K562 (cell line): ENCODE results near the gene BRME1. TPM values are rescaled to one million over a fixed set of nuclear protein-coding genes. Genes with fewer than 3 reads are reported as not detected.

Experiments used
- HSF4 ChIP-seq: fragments of 250-450 bp; sonication (Bioruptor Pico); IDR thresholded peaks from 2 replicates; pipeline ENCODE4 v2.1.2; 2022; ENCODE audit warnings: mild to moderate bottlenecking, moderate library complexity, borderline replicate concordance
- KAT8 ChIP-seq: fragments of 450-650 bp; IDR thresholded peaks from 2 replicates; pipeline ENCODE4 v1.6.1; 2016; ENCODE audit warnings: low read depth, mild to moderate bottlenecking
- MGA ChIP-seq: fragments of 450-650 bp; IDR thresholded peaks from 2 replicates; pipeline ENCODE4 v1.6.1; 2016; ENCODE audit warnings: mild to moderate bottlenecking, moderate library complexity
- PCBP1 ChIP-seq: fragments of 200-400 bp; formaldehyde crosslinking; IDR thresholded peaks from 2 replicates; pipeline ENCODE4 v1.6.1; 2018; ENCODE audit warnings: mild to moderate bottlenecking, low read depth, low read length; ENCODE audit not compliant: poor library complexity, severe bottlenecking
- PTRF ChIP-seq: fragments of 450-650 bp; IDR thresholded peaks from 2 replicates; pipeline ENCODE4 v1.6.1; 2016; ENCODE audit warnings: mild to moderate bottlenecking, missing genetic modification characterization, missing compliant biosample characterization
- RAD21 ChIP-seq, 2 experiments: fragments of 250-450 bp in 1 of 2; fragments of 450-650 bp in 1 of 2; sonication (Bioruptor Pico) in 1 of 2; formaldehyde crosslinking in 1 of 2; IDR thresholded peaks in 1 of 2; conservative IDR thresholded peaks in 1 of 2; 2 replicates each; pipeline versions ENCODE4 v1.4.0 to v1.8.0; 2020 to 2022; ENCODE audit warnings: mild to moderate bottlenecking in 2 of 2, moderate library complexity in 1 of 2
- SMAD4 ChIP-seq: fragments of 250-450 bp; sonication (Bioruptor Pico); conservative IDR thresholded peaks from 2 replicates; pipeline ENCODE4 v1.8.0; 2021; ENCODE audit warnings: inconsistent platforms, mild to moderate bottlenecking, moderate library complexity
- SMARCB1 ChIP-seq: IDR thresholded peaks from 2 replicates; pipeline ENCODE4 v1.6.1; 2011; ENCODE audit warnings: improper control_type of control experiment, low read depth; ENCODE audit not compliant: insufficient read length
- SPI1 ChIP-seq: IDR thresholded peaks from 2 replicates; pipeline ENCODE4 v1.6.1; 2011; ENCODE audit warnings: low read depth, low read length, control low read depth, borderline replicate concordance
- ZNF592 ChIP-seq: fragments of 450-650 bp; IDR thresholded peaks from 2 replicates; pipeline ENCODE4 v1.6.1; 2017; ENCODE audit warnings: antibody characterized with exemption, mild to moderate bottlenecking
- polyA plus RNA-seq, 8 experiments: library from polyadenylated mRNA; depleted of rRNA in 4 of 8; stranded (reverse) in 5 of 8; unstranded in 3 of 8; fragments of >200 nt; fragmentation: Nextera tagmentation in 2 of 8; fragmentation: Illumina TruSeq in 1 of 8; extraction: Ambion mirVana in 2 of 8; extraction: Trizol in 1 of 8; gene quantifications; 2 replicates each; pipeline versions ENCODE4 v1.2.1 to v1.2.3, GENCODE V29; 2011 to 2014; ENCODE audit warnings: inconsistent platforms in 1 of 8, missing spikeins in 1 of 8
- total RNA-seq, 7 experiments: library from RNA; depleted of rRNA in 6 of 7; stranded (reverse); fragments of >200 nt in 6 of 7; fragmentation: Illumina TruSeq in 2 of 7; extraction: Trizol in 2 of 7; gene quantifications; 2 replicates each; pipeline versions ENCODE4 v1.2.1 to v1.2.3, GENCODE V29; 2011 to 2021; ENCODE audit warnings: low replicate concordance in 1 of 7

The BRME1 gene
- total and polyA plus RNA-seq, 9 of the 15 experiments (the other 6 are each of a cell fraction or from before 2014, with no cell fraction given): 0.75 to 6.1 (median 3.6) TPM

- peak; percentile 95 for TF ChIP-seq ZNF592
- no peak for TF ChIP-seq SMARCB1
- peak; percentile 70; the same call in 1 of the 2 replicates for TF ChIP-seq SMAD4 (CRISPR knock-in tag)
- TF ChIP-seq PCBP1: peak; percentile 81
- no peak for TF ChIP-seq KAT8
- no peak for TF ChIP-seq PTRF (tag)
- TF ChIP-seq MGA: peak; percentile 100
- TF ChIP-seq HSF4 (CRISPR knock-in tag): no peak
- TF ChIP-seq SPI1: peak; percentile 80
- no peak for TF ChIP-seq RAD21 (CRISPR knock-in tag; conservative IDR thresholded peaks at IDR 0.05 in 1 of 2, IDR thresholded peaks at IDR 0.05 in 1 of 2)
Measured at GRCh38 chr19:13905634-13906520, at the start of gene BRME1, which contains the start of gene CC2D1A (continued).
